ENCODE measurements around the gene SEMA4B.

The SEMA4B gene

DNA sequence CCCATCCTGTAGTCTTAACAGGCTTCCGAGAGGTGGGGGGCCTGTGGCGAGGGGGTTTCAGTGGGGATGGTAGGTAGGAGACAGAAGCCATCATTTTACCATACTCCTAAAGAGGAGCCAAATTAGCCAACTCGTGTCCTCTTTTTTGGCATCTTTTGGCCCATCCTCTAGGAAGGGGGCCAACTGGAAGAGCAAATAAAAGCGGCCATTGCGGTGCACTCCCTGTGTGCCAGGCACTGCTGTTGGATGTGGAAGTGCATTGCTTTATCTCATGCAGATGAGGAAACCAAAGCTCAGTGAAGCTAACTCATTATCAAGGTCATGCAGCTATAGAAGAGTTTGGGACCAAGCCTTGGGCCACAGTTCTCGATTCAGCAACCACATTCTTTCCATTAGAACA is 6.1 kb downstream of the SEMA4B start:
- no peak for DNase-seq (ENCODE audit: low read depth)

DNA sequence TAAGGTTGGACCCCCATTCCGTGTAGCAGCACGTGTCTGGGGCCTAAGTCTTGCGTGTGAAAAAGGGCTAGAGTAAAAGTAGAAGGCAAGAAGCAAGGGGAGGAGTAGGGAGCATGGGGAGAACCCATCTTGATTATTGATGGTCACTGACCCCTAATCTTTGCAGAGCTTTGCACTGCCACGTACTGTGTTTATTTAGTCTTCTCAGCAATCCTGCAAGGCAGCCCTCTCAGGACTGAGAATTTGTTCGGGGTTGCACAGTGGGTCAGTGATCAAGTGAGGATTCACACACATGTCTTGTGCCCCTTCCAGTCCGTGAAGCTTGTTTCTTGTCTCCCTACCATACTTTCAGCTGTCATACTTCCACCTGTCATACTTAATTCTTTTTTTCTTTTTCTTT is 7.2 kb downstream of the SEMA4B start:
- no peak for DNase-seq (ENCODE audit: low read depth)

DNA sequence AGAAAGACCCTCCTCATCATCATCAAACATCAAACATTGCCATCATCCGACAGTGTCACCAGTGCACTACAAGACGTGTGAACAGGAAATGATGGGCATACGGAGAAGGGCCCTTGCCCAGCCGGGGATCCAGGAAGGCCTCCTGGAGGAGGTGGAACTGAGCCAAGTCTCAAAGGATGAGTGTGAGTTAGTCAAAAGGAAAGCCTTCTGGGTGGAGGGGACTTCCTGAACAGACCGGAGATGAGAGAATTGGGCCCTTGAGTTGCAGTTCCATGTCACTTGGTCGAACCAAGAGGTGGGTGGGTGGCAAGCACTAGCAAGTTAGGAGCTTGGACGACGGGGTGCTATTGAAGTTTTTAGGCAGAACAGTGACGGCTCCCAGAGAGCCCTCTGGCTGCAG is 8.5 kb downstream of the SEMA4B start:
- no peak for DNase-seq (ENCODE audit: low read depth)

DNA sequence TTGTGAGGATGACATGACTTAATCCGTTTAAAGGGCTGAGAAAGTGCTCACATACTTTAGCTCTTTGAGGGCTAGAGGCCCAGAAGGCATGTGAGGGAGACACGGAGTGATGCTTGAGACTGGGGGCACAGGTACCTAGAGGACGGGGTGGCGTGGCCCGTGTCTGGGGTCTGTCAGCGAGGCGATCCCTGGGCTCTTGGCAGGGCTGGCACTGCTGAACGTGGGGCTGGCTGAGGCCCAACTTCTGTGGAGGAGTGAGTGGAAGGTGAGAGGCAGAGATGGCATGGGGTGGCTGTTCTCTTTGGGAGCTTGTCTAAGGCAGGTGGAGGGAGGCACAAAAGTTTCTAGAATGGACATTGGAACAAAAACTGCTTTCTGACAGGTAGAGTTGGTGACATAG is 9.5 kb downstream of the SEMA4B start:
- DNase-seq (ENCODE audit: low read depth) = no peak

DNA sequence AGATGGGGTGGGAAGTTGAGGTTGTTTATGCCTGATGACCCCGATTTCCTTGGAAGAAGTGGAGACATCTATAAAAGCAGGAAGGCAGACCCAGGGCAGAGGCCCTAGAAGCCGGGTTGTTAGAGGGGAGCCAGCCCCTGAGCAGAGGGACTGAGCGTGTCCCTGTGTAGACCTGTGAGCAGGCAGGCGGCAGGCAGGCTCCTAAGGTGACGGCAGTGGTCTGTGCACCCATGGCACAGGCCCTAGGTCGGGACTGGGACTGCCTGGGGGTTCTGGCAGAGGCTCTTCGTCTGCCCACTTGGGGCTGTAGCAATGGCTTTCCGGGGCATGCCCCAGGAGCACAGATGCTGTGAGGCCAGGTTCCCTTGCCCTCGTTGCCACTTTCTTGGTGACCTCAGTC is 9.9 kb downstream of the SEMA4B start:
- DNase-seq (ENCODE audit: low read depth) = no peak

DNA sequence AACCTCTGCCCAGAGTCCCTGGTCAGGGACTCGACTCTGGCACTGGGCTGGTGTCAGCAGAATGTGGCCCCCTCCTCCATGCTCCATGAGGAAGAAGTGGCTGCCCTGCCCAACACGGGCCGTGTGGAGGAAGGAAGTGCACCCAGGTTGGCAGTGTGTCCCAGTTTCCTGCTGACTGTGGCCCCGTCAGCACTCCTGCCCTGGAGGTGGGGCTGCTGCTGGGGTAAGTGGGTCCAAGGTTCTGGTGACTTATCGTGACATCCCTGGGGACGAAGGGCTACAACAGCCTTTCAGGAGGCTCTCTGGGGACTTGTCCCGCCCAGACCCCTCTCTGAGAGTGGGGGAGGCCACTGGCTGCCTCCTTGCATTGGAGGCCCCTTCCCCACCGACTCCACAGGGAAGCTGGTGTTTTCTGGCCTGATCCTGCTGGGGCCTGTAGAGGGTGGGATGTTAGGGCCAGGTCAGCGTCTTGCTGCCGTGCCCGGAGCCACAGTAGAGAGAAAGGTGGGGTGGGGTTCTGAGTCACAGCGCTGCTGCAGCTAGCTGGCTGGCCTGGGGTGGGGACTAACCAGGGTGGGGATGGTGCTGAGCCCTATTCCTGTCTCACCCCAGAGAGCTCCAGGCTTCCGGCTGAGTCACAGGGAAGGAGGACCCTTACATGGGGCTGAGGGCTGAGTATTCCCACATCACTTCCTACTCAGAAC is 10.5 kb downstream of the SEMA4B start:
- no peak for DNase-seq (ENCODE audit: low read depth)

DNA sequence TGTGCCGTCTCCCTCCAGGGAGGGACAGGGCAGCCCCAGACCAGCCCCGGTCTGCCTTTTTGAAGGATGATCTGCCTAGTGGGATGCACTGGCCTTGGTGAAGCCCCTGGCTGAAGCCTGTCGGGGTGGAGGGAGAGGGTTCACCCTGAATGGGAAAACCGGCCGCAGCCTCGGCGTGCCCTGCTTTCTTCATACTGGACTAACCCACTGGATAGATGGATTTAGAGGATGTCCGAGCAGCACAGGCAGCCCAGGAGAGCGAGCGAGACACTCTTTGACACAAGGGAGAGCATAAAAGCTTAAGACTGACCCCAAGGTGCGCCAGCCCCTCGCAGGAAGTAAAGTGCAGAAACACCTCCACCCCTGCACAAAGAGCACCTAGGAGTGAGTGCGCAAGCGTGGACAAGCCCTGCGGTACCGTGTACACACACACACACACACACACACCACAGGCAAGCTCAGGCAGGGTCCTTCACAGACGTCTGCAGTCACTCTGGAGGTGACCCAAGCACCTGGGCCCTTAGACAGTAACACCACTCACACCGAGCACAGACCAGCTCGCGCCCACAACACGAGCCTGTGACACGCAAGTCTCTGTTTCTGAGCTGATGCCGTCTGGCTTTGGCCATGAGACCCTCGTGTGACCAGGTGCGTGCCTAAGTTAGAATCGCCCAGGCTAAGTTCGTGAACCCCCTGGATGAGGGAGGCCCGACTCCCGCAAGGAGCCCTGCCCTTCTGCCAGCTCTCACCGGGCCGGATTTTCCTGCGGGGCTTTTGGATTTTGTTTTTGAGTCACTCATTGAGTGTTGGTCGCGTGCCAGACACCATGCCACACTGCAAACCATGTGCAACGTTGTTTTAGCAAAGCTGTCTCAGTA is 11.3 kb downstream of the SEMA4B start:
- DNase-seq (ENCODE audit: low read depth) = no peak

DNA sequence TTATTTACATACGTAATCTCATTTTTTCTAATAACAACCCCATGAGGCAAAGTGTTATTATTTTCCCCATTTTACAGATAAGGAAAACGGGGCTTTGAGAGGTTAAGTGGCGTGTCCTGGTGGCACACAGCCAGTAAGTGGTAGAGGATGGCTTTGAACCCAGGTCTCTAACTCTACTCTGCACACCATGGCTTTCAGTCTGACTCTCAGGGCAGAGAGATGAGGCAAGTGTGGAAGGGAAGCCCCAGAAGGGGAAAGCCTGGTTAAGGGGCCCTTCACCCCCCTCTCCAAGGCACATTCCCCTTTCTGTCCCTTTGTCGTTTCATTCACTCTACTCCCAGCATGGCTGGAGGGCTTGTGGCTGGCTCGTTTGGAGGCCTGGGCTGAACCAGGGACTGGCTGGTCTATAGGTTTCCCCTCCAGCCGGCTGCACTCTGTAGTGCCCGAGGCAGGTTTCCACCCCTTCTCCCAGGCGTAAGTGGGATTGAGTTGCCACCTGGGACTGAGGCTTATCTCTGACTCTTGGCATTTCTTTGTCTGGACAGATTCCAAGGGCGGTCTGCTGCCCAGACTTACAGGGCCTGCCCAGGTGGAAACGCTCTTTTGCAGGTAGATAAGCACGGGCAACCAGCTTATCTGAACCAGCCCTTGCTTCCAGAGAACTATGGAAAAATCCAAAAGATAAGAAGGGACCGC is 12.1 kb downstream of the SEMA4B start:
- DNase-seq (ENCODE audit: low read depth) = no peak

DNA sequence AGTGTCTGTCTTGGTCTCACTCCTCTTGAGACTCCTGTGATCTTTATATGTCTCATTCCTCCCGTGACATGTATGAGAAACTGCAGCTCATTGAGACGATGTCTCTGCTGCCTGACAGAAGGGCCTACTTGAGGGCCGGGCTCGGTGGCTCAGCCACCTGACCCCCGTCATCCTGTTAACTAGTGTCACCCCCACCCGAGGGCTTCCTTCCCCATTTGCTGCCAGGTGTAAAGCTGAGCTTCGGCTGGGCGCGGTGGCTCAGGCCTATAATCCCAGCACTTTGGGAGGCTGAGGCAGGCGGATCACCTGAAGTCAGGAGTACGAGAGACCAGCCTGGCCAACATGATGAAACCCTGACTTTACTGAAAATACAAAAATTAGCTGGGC is 12.7 kb downstream of the SEMA4B start:
- DNase-seq (ENCODE audit: low read depth) = no peak

DNA sequence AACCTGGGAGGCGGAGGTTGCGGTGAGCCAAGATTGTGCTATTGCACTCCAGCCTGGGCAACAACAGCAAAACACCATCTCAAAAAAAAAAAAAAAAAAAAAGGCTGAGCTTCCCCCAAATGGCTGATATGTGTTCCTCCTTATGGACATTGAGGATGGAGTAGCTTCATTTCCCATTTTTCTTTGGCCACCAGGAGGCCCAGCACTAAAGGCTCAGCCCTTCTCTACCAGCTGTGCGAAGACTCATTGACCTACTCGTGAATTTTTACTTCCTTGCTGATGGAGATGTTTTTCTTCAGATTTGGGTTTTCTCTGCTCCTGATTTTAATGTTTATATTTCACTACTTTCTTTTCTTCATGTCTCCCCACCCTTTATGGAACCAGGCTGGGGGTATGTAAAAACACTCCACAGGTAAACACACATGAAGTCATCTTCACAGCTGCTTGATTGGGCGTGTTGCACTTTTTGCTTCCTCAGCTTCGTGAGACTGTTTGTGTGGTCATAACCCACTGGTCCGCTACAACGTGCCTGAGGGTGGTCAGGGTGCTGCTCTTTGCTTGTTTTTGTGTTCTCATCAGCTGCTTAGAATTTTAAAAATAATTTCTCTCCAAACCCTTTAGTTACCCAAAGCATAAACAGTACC is 13.5 kb downstream of the SEMA4B start:
- no peak for DNase-seq (ENCODE audit: low read depth)

DNA sequence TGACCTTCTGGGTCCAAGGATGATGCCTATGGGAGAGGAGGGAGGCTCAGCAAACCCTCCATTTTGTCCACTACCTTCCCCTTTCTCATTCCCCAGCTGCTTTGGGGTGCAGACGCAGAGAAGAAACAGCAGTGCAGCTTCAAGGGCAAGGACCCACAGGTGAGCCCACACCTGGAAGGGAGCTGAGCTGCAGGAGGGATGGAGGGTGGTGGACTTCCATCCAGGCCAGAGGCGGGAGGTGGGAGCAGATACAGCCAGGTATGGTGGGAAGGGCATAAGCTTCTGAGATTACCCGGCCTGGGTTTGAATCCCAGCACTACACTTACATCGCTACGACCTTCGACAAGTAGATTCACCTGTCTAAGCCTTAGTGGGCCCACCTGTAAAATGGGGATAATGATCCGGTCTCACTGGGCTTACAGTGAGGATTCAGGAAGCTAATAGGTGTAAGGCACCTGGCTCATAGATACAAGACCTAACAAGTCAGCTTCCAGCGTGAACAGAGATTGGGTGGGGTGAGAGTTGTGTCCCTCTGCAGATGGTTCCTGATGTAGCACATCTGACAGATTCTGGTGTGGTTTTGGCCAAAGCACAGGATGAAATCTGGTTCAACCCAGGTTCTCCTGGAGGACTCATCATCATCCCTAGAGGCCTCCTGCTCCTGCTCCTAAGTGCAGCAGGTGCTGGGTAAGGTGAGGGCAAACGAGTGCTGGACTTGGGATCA is 16.7 kb downstream of the SEMA4B start:
- no peak for DNase-seq (ENCODE audit: low read depth)

DNA sequence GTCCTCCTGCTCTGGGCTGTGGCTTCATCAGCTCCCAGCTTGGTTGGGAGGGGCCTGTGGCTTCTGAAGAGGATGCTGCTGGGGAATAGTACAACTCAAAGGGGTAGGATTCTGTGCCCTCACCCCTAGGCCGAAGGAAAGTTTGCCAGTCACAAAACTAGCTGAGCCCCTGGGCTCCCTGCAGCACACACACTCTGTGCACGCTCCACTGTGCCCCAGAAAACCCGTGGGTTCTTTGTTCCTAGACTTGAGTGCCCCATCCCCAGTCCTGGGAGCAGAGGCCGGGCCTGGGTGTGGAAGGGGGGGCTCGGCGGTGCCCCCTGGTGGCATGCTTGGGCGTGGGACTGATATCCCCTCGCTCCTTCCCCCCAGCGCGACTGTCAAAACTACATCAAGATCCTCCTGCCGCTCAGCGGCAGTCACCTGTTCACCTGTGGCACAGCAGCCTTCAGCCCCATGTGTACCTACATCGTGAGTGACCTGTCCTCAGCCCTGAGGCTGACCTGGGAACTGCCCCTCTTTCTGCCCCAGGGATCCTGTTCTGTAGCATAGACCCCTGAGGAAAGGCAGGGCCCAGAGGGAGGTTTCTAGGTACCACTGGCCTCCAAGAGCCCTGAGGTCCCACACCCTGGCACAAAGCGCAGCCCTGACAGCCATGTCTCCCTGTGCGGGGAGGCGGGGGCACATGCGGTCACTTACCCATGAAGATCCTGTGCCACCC is 18.5 kb downstream of the SEMA4B start:
- peak; percentile 34 for DNase-seq (ENCODE audit: low read depth)

DNA sequence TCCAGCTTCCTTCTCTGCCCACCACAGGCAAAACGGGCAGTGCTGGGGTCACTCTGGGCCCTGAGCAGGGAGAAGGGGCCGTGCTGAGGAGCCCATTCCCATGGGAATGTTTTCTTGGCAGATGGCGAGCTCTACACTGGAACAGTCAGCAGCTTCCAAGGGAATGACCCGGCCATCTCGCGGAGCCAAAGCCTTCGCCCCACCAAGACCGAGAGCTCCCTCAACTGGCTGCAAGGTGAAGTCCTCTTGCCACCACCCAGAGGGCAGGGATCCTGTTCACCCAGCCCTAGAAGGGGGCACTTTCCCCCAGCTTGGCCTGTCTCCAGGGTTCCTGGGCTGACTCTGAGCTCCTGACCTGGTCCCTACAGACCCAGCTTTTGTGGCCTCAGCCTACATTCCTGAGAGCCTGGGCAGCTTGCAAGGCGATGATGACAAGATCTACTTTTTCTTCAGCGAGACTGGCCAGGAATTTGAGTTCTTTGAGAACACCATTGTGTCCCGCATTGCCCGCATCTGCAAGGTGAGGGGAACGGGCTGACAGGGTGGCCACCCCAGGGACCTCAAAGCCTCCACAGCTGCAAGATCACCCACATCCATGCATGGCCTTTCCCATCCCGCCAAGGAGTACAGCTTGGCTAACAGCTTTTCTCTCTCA is 20.2 kb downstream of the SEMA4B start:
- DNase-seq (ENCODE audit: low read depth) = no peak

DNA sequence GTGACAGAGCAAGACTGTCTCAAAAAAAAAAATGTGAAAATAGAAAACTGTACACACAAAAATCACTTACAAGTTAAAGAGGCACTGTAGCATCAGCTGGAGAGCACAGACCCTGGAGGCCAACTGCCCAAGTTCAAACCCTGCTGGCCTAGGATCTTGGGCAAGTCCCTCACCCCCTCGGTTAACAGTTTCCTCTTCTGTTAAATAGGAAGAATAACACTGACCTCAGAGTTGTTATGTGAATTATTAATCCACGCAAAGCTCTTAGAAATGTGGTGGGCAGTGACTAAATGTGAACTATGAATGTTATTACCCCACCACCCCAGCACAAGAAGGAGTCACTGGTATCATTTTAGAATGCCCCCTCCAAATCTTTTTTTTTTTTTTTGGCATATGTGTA is 21.4 kb downstream of the SEMA4B start:
- DNase-seq (ENCODE audit: low read depth) = no peak

DNA sequence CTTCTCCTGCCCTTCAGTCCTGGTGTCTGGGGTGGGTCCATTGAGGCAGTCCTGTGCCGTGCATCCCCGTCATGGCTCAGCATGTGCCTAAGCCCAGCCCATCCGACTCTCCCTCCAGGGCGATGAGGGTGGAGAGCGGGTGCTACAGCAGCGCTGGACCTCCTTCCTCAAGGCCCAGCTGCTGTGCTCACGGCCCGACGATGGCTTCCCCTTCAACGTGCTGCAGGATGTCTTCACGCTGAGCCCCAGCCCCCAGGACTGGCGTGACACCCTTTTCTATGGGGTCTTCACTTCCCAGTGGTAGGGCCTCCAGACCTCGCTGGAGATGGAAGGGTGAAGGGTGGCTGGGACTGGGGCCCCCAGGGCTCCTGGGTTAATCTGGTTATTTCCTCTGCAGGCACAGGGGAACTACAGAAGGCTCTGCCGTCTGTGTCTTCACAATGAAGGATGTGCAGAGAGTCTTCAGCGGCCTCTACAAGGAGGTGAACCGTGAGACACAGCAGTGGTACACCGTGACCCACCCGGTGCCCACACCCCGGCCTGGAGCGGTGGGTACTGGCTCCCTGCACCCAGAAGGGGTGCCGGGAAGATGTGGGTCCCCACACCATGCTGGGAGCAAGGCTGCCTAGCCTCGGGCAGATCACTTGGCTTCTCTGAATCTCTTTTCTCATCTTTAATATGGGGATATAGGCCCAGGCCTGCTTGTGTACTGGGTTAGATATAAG is 22.5 kb downstream of the SEMA4B start:
- DNase-seq (ENCODE audit: low read depth) = no peak

DNA sequence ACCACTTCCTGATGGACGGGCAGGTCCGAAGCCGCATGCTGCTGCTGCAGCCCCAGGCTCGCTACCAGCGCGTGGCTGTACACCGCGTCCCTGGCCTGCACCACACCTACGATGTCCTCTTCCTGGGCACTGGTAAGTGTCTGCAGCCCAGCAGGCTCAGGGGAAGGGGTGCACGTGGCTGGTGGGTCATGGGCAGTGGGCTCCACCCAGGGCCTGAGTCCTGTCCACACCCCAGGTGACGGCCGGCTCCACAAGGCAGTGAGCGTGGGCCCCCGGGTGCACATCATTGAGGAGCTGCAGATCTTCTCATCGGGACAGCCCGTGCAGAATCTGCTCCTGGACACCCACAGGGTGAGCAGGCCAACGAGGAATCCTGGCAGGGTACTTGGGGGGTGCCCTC is 23.9 kb downstream of the SEMA4B start:
- no peak for DNase-seq (ENCODE audit: low read depth)

DNA sequence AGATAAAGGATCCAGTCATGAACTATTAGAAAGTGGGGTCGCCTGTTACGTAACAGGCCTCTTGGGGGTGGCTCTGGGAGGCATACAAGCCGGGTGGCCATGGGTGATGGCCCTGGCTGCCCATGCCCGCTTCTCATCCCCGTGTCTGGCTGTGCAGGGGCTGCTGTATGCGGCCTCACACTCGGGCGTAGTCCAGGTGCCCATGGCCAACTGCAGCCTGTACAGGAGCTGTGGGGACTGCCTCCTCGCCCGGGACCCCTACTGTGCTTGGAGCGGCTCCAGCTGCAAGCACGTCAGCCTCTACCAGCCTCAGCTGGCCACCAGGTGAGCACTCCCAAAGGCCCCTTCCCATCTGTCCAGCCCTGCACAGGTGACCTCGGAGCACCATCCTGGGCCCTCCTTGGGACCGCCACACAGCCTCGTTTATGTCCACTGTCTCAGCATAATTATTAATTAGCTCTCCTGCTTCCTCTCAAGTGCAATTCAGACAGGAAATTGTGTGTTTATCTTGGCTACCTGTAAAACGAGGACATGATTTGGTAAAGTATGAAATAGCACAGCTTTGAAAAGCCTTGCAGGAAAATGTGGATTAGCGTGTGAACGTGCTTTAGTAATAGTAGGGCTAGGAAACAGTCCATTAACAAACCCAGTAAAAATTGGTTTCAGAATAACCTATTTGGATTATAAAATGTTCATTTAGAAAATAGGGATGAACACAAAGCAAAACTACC is 24.5 kb downstream of the SEMA4B start:
- DNase-seq (ENCODE audit: low read depth) = no peak

DNA sequence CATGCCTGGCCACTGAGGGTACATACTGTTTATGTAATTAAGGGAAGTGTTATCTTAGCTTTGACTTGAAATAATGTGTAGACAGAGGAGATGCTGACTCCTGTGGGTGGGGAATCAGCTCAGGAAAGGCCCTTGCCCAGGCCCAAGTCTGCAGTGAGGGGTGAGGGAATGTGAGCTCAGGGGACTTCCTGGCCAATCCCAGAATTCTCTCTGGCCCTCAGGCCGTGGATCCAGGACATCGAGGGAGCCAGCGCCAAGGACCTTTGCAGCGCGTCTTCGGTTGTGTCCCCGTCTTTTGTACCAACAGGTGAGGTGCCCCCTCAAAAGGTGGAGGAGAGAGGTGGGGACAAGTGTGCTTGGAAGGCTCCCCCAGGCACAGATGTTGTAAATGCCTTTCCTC is 26.2 kb downstream of the SEMA4B start:
- no peak for DNase-seq (ENCODE audit: low read depth)

Measured in T follicular helper cell (primary cell).